DMS 273 (cell line): Measurements from ENCODE around the gene PAK4.

Experiments
- DNase-seq: peaks from one replicate; lab custom pipeline; 2025; ENCODE audit not compliant: unreplicated experiment; lab: John Stamatoyannopoulos, UW

Gene PAK4

GRCh38 chr19:39145180-39145953 is 19.8 kb downstream of the PAK4 start:
- DNase-seq = no peak

- no peak for DNase-seq
Measured at GRCh38 chr19:39146091-39146490, 20.5 kb downstream of the PAK4 start.

GRCh38 chr19:39146686-39147450 is 21.3 kb downstream of the PAK4 start:
- no peak for DNase-seq

- no peak for DNase-seq
Measured at GRCh38 chr19:39147480-39147879, 21.9 kb downstream of the PAK4 start.

GRCh38 chr19:39148939-39149529 is 23.4 kb downstream of the PAK4 start:
- DNase-seq = no peak

- no peak for DNase-seq
Measured at GRCh38 chr19:39150235-39150634, 24.6 kb downstream of the PAK4 start.

GRCh38 chr19:39150807-39151600 is 25.4 kb downstream of the PAK4 start:
- DNase-seq = no peak

- no peak for DNase-seq
Measured at GRCh38 chr19:39152066-39152465, 26.5 kb downstream of the PAK4 start.

GRCh38 chr19:39154100-39154628 is 28.6 kb downstream of the PAK4 start:
- no peak for DNase-seq

GRCh38 chr19:39154629-39155100 is 29.1 kb downstream of the PAK4 start:
- no peak for DNase-seq

- DNase-seq = no peak
Measured at GRCh38 chr19:39155114-39155700, 29.6 kb downstream of the PAK4 start.

- DNase-seq = no peak
Measured at GRCh38 chr19:39155741-39156140, 30.2 kb downstream of the PAK4 start.

- no peak for DNase-seq
Measured at GRCh38 chr19:39156326-39157230, 31.0 kb downstream of the PAK4 start.

- DNase-seq = no peak
Measured at GRCh38 chr19:39157275-39157996, 31.9 kb downstream of the PAK4 start.

- DNase-seq = no peak
Measured at GRCh38 chr19:39157997-39158389, 32.4 kb downstream of the PAK4 start.

GRCh38 chr19:39158646-39159260 is 33.2 kb downstream of the PAK4 start:
- DNase-seq = no peak

- no peak for DNase-seq
Measured at GRCh38 chr19:39160523-39160861, 34.9 kb downstream of the PAK4 start.

- no peak for DNase-seq
Measured at GRCh38 chr19:39160889-39161672, 35.5 kb downstream of the PAK4 start.
